CD4-positive, alpha-beta T cell treated with Interleukin-17A for 1 hour (primary cell): Measurements from ENCODE around the gene ACADVL.
"Not testable (repeated sequence)": the region's sequence is repeated elsewhere in the genome, so short reads cannot be mapped to it uniquely, and the experiment has no call there.

Experiments
- DNase-seq: peaks from one replicate; pipeline ENCODE4 v3.0.0-alpha.2; 2020

ACADVL gene

DNA sequence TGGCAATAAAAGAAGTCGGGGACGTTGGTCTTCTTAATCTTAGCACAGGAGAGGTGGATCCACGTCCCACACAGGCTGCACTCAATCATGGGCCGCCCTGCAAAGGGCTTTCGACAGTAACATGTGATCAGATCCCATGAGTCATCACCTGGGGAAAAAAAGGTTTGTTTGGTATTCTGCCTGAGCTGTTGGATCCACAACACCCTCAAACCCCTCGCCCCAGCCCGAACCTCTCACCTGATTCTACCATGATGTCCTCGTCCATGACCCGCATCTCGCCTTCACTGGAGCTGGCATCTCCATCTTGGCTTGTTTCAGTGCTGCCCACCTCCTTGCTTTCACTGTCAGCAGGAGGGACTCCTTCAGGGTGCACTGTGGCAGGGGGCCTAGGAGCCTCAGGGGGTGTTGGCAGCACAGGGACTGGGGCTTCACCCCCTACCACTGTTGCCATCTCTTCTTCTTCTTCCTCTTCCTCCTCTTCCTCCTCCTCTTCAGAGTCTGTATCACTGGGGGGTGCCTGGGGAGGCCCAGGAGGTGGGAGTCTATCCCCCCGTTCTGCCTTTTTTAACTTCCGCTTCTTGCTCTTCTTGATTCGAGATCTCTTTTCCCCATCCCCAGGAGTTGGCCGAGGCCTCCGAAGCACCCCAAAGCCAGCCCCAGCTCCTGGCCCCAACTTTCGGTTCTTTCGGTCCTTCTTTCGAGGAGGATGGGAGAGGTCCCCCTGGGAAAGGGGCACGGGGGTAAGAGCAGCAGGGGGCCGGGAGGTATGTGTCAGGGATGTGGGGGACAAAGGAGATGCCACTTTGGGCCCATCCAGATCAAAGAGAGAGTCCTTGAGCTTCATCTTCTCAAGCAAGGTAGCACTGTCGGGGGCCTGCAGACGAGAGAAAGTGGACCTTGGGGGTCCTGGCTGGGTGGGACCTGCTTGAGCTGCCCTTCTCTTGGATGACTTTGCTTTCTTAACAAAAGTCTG, 16.2 kb downstream of the ACADVL start:
- no peak for DNase-seq

DNA sequence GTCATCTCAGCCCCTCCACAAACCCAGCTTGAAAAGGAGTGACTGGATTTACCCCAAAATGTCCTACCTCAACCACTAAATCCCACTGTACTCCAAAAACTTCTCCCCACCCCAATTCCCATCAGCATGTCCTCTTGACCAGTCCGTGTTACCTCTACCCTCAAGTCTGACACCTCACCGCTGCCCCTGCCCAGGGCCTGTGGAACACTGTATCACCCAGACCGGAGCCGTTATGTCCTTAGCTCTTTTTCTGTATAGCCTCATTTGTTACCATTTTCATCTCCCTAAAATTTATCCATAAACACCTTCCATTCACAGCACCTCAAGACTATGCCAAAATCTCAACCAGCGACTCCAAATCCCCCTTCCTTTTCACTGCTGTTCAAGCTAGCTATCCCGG, 17.1 kb downstream of the ACADVL start:
- DNase-seq = no peak

DNA sequence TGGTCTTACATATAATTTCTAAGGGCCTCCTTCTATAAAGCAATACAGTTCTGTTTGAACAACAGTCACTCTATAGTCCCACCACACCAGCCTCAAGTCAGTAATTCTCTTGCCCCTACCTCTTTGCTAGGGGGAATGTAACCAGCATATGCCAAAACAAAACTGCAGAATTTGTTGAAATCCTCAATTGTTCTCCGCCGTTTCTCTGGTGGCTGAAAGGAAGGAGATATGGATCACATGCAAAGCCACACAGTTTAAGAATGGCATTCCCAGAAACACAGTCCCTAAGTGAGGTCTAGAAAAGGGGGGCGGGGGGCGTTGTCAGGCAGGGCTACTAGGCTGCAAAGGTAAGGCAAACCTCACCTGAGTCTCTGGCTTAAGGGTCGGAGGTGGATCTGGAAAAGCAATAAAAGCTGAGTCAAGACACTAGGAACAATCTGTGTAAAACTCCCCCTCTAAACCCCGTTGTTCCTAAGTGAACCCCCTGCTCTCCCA, 17.6 kb downstream of the ACADVL start:
- no peak for DNase-seq

DNA sequence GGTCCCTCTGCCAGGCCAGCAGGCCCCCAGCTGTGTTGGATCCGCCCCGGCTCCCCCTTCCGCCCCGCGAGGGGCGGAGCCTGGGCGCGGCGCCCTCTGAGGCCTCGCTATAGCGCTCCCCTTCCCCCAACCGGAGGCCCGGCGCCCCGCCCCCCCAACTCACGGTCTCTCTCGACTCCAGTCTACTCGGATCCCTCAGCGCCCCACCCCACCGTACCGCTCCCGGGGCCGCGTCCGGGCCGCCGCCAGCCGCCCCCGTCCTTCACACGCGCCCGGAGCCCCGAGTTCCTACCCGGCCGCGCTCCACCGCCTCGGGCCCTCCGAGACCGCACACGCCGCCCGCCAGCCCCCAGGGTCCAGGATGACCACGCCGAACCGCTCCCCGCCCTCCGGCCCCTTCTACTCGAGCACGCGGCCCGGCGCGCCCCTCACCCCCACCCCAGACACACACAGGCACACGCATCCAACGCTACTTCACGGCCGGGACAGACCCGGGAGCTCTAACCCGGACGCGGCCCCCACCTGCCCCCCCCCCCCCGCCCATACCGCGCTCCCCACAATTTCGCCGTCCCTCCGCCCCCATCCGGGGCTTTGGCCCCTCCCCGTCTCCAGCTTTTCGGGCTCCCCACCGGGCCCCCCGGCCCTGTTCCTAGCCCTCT, 18.2 kb downstream of the ACADVL start:
- DNase-seq = peak; percentile 89

DNA sequence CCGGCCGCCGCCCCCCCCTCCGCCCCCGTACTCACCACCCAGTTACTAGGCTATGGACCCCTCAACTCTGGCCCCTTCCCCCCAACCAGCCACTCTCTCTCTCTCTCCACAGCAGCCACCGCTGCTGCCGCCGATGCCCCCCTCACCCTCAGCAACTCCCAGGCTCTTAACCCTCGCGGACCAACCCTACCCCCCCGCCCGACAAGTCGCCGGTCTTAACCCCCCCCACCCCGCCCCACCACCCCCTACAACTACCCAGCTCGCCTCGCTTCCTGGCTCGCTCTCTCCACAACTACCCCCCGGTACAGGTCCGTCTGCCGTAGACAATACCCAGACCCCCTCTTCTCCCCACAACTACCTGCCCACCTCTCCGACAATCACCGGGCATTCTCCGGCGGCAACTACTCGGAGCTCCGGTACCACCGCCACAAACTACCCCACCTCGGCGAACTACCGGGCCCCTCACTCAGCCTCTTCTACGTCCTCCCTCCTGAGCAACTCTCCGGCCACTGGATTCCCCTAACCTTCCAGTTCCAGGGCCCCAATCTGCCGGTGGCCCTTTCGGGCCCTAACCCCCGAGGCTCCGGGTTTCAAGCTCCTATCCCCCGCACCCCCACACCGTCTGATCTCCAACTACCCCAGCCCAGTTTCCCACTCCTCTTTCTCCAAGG, 18.8 kb downstream of the ACADVL start:
- peak; percentile 62 for DNase-seq

DNA sequence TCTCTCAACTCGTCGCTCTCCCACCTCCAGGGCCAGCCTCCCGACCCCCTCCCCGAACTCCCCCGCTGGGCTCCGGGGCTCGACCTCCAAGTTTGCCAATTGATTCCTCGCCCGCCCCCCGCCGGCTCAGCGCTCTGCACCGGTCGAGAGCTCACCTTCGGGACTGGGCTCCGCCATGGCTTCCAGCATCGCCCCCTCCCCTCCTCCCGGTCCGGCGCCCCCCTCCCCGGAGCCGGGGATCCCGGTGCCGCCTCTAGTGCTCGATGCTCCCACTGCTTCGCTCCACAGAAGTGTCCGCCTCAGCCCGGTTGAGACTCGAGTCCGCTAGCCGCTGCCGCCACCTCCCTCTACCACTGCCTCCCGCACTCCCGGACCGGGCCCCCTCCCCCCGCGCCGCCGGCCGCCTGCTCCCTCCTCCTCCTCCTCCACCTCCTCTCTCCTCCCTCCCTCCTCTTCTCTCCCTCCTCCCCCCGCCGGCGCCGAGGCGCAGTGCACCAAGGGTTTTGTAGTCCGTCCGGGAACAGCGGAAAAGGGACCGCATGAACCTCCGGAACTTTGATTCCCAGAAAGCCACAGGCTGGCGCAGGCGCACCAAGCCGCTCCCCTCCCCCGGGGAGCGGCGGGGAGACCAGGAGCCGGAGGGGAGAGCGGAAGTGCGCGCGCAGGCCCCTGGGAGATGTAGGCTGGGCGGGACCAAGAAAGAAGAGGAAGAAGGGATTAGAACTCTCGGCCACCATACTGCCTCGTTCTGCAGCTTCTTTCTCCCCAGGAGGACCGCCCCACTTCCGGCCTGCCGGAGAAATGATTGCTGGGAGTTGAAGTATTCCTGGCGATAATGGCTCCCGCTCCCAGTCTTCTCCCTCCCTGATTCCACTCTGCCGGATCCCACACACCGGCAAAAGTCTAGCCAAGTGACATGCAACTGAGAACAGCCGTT, 19.6 kb downstream of the ACADVL start, which contains the start of gene PHF23:
PHF23 (minus strand) TSS at position 367 of the 937 bp plus-strand sequence; CDS start at position 189, 178 bp downstream.
- DNase-seq = peak; percentile 99

DNA sequence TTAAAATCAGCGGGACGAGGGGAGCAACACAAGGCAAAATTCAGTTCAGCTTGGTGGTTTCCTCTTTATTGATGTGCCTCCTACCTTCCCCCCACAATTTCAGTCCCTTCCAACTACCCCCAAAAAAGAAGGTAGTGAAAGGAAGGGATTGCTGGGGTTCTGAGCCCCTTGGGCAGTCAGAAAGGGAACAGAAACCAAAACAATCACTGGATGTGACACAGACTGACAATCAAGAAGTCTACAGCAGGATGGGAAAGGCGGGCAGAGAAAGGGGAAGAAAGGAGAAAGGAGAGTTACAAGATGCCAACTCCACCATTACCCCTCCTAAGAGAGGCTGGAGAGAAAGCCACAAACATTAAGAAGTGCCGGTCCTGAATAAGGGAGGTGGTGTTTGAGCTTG, 20.6 kb downstream of the ACADVL start:
- DNase-seq = no peak

DNA sequence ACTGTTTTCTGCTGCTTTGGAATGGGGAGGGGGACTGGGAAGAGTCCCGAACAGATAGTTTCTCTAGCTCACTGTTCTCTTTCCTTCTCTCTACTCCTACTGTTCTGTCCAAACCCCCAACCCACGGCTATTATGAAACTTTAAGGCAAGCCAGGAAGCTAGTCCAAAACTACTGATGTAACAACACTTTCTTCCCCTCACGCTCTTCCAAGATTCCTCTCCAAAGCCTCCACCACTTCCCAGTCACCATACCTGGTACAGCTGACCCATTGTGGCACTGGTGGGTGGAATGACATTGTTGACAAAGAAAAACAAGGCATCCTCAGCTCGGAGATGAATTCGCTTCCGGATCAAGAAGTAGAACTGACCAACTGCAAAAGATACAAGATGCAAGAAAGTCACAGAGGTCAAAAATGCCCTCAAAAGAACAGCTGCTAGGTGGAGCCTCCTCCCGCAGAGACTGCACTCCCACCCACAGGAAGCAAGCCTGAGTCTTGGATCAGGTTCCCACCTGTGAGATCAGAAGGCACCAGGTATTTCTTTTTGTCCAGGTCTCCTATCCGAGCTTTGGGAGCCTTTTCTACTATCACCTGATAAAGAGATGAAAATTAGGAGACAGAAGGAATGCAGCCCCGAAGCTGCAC, 21.5 kb downstream of the ACADVL start:
- no peak for DNase-seq

DNA sequence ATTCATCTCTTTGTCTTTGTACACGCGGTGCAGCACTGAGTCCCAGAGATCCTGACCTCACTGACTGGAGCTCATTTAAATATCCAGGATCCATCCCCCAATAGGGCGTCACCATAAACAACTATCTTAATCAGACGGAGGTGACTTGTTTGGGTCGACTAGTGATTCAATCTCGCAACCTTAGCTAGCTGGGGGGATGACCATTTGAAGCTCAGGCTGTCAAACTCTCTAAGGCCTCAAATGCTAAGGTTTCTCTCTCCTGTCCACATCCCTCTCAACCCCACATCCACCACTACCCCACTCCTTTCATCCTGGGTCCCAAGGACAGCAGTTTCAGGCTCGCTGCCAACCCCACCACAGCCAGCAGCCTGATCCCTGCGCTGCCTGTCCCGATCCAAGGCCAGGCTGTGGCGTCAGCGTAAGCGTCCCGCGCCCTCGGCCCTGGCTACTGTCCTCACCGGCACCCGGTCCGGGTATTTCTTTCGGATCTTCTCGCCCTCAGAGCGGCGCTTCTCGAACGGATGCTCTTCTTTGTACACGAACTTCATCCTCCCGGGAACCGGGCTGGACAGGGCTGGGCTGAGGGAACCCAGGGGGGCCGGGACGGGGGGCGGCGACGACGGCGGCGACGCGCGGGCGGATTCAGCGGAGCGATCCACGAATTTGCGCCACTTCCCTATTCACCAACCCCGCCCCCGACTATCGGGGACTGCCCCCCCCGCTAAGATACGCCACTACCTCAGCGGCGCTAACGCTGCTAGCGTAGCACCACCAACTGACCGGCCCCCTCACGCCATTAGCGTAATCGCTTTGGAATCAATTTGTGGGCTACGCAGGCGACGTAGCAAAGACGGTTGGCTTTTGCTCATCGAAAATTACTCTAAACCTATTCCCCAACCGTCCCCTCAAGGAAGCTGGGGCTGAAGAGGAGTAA, 22.3 kb downstream of the ACADVL start, which contains the start of gene GABARAP:
GABARAP (minus strand) TSS at position 667 of the 934 bp plus-strand sequence; CDS start at position 548, 119 bp downstream.
- DNase-seq = peak; percentile 95

DNA sequence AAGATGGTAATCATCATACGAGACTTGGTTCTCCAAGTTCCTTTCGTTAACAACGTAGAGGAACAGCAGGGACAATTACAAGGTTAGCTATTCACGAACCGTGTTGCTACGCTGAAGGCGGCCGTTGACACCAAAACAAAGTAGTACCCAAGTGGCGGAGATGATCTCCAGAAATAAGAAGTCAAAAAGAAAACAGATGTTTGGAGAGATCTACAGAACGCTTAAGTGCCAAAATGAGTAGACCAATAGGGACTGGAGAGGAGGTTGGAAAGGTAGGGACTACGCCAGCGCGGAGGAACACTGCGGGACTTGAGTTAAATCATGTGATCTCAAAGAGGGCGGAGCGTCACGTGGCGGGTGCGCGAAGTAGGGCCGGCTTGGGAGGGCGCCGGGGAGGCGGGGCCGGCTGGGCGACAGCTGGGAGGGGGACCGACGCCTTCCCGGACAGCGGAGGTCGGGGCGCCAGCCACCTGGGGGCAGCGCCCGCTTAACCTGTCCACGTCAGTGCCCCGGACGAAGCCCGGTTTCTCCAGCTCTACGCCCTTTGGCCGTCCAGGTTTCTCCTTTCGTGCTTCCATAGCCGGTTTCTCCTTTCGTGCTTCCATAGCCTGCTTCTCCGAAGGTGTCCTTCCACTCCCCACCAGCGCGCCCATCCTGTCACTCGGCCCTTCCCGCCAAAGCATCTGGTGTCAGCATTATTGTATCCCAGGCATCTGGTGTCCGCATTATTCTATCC, 23.1 kb downstream of the ACADVL start:
- DNase-seq = peak; percentile 95

DNA sequence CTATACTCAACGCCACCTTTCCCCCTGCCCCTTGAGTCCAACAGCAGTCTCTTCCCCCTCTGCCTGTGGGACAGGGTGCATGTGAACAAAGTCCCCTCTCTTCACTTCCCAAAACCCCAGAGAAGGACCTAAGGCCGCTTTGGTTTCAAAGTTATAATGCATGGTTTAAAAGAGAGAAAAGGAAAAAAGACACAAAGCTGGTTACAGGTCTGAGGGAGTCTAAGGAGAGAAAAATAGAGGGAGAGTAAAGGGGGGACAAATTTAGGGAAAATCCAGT, 23.7 kb downstream of the ACADVL start:
- DNase-seq = no peak

DNA sequence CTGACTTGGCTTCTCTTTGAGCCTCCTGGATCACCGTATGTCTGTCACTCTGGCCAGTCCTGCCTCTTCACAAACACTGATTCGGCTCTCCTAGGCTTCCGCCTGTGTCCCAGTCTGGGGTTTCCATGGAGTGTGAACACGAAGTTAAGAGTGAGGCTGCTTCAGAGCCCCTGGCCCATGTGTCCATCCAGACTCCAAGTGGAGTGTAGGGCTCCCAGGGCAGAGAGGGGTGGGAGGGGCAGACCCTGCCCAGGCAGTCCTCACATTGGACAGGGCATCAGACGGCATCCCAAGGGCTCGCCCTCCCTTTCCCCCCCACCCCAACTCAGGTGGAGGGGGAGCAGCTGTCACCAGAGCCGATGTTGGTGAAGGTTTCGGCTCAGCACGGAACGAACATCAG, 24.1 kb downstream of the ACADVL start:
- not testable (repeated sequence) for DNase-seq

DNA sequence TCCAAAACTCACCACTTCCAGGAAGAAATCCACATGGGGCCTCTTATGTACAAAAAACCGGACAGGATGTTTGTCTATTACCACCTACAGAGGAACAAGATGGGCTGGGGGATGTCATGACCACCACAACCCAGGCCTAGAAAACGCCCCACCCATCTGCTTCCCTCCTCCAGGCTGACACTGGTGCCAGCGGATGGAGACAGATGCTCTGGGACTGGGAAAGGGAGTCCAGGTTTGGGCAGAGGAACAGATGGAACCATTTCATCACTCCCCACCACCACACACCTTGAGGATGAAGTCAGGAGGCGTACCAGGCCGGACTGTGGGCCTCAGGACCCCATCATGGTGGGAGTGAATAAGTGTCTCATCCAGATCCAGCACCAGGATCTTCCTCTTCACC, 27.0 kb downstream of the ACADVL start:
- no peak for DNase-seq

DNA sequence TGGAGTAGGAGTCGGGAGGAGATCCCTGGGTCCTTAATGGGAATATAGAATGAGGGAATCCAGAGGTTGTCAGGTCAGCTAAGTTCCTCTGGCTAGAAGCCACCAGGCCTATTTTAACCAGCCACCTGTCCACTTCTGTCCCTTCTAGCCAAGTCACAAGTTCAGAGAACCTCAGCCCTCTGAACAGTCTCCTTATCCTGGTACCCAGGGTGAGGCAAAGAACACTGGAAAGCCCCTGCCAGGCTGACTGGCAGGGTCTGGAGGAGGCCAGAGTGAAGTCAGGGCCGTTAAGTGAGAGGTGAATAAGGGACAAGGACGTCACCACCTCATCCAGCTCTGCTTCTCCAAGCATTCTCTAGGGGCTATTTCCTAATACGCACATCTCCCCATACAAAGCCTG, 29.1 kb downstream of the ACADVL start:
- DNase-seq = no peak

DNA sequence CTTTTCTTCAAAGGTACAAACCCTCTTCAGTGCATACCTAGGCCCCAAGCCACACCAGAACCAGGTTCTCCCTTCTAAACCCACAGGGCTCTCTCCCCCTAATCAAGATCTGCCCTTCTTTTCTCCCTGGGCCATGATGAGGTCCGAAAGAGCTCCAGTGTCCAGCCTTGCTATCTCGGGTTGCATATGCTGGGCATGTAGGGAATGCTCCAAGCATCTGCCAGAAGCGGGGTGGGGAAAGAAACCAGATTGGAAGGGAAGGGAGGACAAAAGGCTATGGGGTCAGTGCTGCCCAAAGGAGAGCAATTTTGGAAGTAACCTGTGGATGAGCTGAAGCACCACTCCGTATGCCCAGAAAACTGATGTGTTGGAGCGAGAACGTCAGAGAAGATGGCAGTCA, 29.5 kb downstream of the ACADVL start:
- no peak for DNase-seq

DNA sequence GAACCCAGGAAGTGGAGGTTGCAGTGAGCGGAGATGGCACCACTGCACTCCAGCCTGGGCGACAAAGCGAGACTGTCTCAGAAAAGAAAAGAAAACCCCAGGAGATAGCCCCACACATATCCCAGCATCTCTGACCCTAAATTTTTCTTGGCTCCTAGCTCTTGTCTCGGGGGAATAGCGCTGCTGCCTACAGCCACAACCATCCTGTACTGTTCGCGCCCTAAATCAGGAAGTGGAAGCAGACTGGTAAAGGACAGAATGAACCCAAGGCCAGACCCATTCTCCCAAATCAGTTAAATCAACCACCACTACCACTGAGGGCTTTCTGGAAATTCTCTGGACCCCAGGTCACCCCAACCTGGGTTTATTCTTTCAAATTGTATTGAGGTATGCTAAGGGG, 30.1 kb downstream of the ACADVL start:
- no peak for DNase-seq

DNA sequence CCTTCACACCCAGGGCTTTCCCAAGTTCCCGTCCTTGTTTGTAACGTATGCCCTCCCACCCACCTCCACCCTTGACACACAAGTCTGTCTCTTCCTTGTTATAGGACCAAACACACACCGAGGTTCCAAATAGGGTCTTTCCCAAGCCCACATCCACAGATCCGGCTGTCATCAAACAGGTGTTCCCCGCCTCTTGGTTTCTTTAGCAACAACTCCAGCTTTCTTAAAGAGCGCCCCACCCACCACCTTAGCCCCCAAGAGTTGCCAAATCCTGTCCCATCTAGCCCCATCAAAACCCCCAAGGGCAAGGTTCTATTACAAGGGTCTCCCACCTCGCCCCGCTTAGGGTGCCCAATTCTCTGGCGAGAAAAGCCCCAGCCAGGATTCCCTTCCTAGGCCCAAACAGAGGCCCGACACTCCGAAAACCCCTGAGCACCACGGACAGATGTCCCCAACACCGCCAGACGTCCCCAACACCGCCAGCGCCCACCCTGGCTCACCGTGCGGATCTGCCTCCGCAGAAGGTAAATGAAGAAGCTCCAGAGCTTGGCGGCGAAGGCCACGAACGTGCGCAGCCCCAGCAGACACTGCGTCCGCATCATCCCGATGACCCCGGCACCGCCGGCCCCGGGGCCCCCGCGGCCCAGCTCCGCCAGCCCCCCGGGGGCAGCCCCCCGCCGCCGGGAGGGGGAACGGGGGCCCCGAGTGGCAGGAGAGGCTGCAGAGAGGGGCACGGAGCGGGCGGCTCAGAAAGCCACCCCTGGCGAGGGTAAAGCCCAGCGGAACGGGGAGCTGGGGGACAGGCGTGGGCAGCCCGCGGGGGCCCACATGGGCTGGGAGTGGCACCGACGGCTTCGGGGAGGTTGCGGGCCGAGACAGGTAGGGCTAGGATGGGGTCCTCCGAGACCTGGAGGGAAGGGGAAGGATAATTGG, 31.2 kb downstream of the ACADVL start:
- DNase-seq = peak; percentile 81

DNA sequence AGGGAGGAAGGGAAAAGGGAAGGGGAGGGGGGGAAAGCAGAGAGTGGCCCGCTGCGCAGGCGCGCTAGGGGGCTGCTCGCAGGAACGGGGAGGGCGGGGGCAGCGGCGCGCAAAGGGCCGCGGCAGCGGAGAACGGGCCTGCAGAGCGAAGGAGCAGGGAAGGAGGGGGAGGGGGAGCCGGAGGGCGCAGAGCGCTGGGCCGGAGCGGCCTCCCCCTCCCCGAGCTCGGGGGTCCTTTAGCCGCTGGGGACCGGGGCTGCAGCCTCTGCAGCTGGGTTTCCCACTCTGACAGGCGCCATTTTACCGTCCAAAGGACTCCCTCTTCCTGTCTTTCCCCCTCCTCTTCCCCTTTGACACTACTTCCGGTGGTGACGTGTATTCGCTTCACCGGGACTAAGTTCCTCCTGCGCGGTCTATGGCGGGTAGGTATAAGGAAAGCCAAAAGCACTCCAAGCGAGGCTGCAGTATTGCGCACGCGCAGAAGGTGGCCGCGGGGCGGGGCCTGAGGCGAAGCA, 32.0 kb downstream of the ACADVL start, which contains the start of gene CTDNEP1:
CTDNEP1 (minus strand) TSS at position 74 of the 515 bp plus-strand sequence. CDS start 438 bp downstream, outside the sequence.
- DNase-seq = peak; percentile 100
